Activated CD8-positive, alpha-beta T cell treated with anti-CD3 and anti-CD28 coated beads for 36 hours (primary cell): ENCODE results near the gene UTRN. TPM values are rescaled to one million over a fixed set of nuclear protein-coding genes. Genes with fewer than 3 reads are reported as not detected.

Experiments
- ATAC-seq: fragments of 200-7000 bp; cut with Tn5 transposase; one replicate; pipeline ENCODE4 v1.10.0; 2021; ENCODE audit warnings: mild to moderate bottlenecking, moderate library complexity
- CTCF ChIA-PET: fragments of 350-600 bp; sonication (Branson Sonifier 250); formaldehyde crosslinking; loops from one replicate; lab custom pipeline; 2021; ENCODE audit warnings: antibody characterized with exemption; lab: Charles Lee
- POLR2A ChIA-PET: fragments of 350-600 bp; sonication (Branson Sonifier 250); formaldehyde crosslinking; loops from one replicate; lab custom pipeline; 2021; ENCODE audit warnings: antibody characterized with exemption; lab: Charles Lee
- DNase-seq: peaks from one replicate; pipeline ENCODE4 v3.0.0-alpha.2; 2020
- H3K27ac Mint-ChIP-seq: one replicate; pipeline ENCODE4 v1.8.0; 2021; ENCODE audit warnings: mild to moderate bottlenecking, mixed read lengths
- H3K27me3 Mint-ChIP-seq: one replicate; pipeline ENCODE4 v1.8.0; 2021; ENCODE audit warnings: mixed read lengths
- H3K36me3 Mint-ChIP-seq: one replicate; pipeline ENCODE4 v1.8.0; 2021; ENCODE audit warnings: low read depth, mixed read lengths
- H3K4me1 Mint-ChIP-seq: one replicate; pipeline ENCODE4 v1.8.0; 2021; ENCODE audit warnings: low read depth, mixed read lengths
- H3K4me3 Mint-ChIP-seq: one replicate; pipeline ENCODE4 v1.8.0; 2021; ENCODE audit warnings: mild to moderate bottlenecking, moderate library complexity, mixed read lengths
- H3K9me3 Mint-ChIP-seq: one replicate; pipeline ENCODE4 v1.8.0; 2021; ENCODE audit warnings: mixed read lengths
- CTCF ChIP-seq: fragments of 200-600 bp; IDR thresholded peaks from one replicate; pipeline ENCODE4 v1.8.0; 2022; ENCODE audit warnings: antibody characterized with exemption, mild to moderate bottlenecking
- intact Hi-C: fragments of 100-400 bp; cut with micrococcal nuclease; formaldehyde crosslinking; loops from one replicate; pipeline ENCODE4 v1.10.0; 2022
- total RNA-seq, 2 experiments: library from RNA; stranded (reverse); gene quantifications; one replicate each; pipeline ENCODE4 v1.2.3, GENCODE V29; 2021

Gene UTRN
- total RNA-seq, 2 experiments from 2014 or later: 53.9 to 58.5 TPM

- ChIA-PET CTCF (no interaction called here), POLR2A (interaction anchor here (1.2 kb wide), 1 partner anchor 17 kb away, joined by 4 read pairs; no protein-coding TSS in a partner anchor)
- Mint-ChIP-seq H3K4me1 (peaks cover 15% of the 10 kb centered on the region), H3K27ac (no peak overlapping the region), H3K4me3 (no peak overlapping the region), H3K27me3 (peaks cover 8% of the 10 kb centered on the region), H3K36me3 (no peaks in the 10 kb centered on the region), H3K9me3 (no peaks in the 10 kb centered on the region)
- no peak for DNase-seq
- intact Hi-C loops: loop anchor here (5.0 kb wide), 1 partner anchor 63 kb away; no protein-coding TSS in a partner anchor
- no peak for ATAC-seq
- TF ChIP-seq CTCF: no peak
Measured at GRCh38 chr6:144289006-144289405, 3.9 kb downstream of the UTRN start.

GRCh38 chr6:144292372-144292771 lies 7.2 kb downstream of the UTRN start:
- H3K36me3 Mint-ChIP-seq: peaks cover 1% of the 10 kb centered on the region
- H3K27ac Mint-ChIP-seq: no peak overlapping the region
- no peaks in the 10 kb centered on the region for H3K9me3 Mint-ChIP-seq
- H3K4me3 Mint-ChIP-seq: no peak overlapping the region
- CTCF ChIA-PET: interaction anchor here (1.4 kb wide), 1 partner anchor 13 kb away, joined by 6 read pairs; no protein-coding TSS in a partner anchor
- H3K4me1 Mint-ChIP-seq: peaks cover 9% of the 10 kb centered on the region
- POLR2A ChIA-PET: no interaction called here
- H3K27me3 Mint-ChIP-seq: no peaks in the 10 kb centered on the region
- no peak for TF ChIP-seq CTCF
- DNase-seq (no peak), ATAC-seq (no peak)
- intact Hi-C loops: no loop called here

- no peaks in the 10 kb centered on the region for H3K9me3 Mint-ChIP-seq
- H3K27ac Mint-ChIP-seq: no peak overlapping the region
- H3K27me3 Mint-ChIP-seq: no peaks in the 10 kb centered on the region
- ATAC-seq: no peak
- H3K4me1 Mint-ChIP-seq: peaks cover 21% of the 10 kb centered on the region
- no peak overlapping the region for H3K4me3 Mint-ChIP-seq
- peaks cover 1% of the 10 kb centered on the region for H3K36me3 Mint-ChIP-seq
- TF ChIP-seq CTCF: no peak
- no peak for DNase-seq
- CTCF ChIA-PET: no interaction called here
- POLR2A ChIA-PET: no interaction called here
- intact Hi-C loops: no loop called here
Measured at GRCh38 chr6:144294016-144294415, 8.9 kb downstream of the UTRN start.

- Mint-ChIP-seq H3K36me3 (peaks cover 1% of the 10 kb centered on the region), H3K9me3 (no peaks in the 10 kb centered on the region), H3K27ac (no peak overlapping the region), H3K27me3 (no peaks in the 10 kb centered on the region), H3K4me3 (no peak overlapping the region), H3K4me1 (peaks cover 20% of the 10 kb centered on the region)
- ATAC-seq (no peak), DNase-seq (no peak)
- ChIA-PET POLR2A (interaction anchor here (1.5 kb wide), 1 partner anchor 48 kb away, joined by 4 read pairs; no protein-coding TSS in a partner anchor), CTCF (no interaction called here)
- intact Hi-C loops: no loop called here
- TF ChIP-seq CTCF: no peak
Measured at GRCh38 chr6:144295211-144295610, 10.1 kb downstream of the UTRN start.

- intact Hi-C loops: no loop called here
- peaks cover 14% of the 10 kb centered on the region for H3K4me1 Mint-ChIP-seq
- no peak overlapping the region for H3K27ac Mint-ChIP-seq
- no peak overlapping the region for H3K4me3 Mint-ChIP-seq
- no peaks in the 10 kb centered on the region for H3K27me3 Mint-ChIP-seq
- H3K9me3 Mint-ChIP-seq: no peaks in the 10 kb centered on the region
- POLR2A ChIA-PET: interaction anchor here (1.5 kb wide), 1 partner anchor 47 kb away, joined by 4 read pairs; no protein-coding TSS in a partner anchor
- CTCF ChIA-PET: no interaction called here
- no peak for DNase-seq
- H3K36me3 Mint-ChIP-seq: peaks cover 1% of the 10 kb centered on the region
- ATAC-seq: no peak
- no peak for TF ChIP-seq CTCF
Measured at GRCh38 chr6:144295981-144296767, 11.0 kb downstream of the UTRN start.
